Measurements from ENCODE around the gene YARS1.

DNA sequence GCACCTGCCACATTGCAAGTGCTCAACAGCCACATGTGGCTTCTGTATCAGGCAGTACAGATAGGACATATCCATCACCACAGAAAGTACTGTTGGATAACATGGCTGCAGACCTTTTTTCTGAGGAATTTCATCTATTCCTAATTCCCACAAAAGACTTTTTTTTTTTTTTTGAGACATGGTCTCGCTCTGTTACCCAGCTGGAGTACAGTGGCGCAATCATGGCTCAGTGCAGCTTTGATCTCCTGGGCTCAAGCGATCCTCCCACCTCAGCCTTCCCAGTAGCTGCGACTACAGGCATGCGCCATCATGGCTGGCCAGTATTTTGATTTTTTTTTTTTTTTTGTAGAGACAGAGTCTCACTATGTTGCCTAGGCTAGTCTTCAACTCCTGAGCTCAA, 33.3 kb downstream of the YARS1 start:
- TF ChIP-seq CTCF (conservative IDR thresholded peaks at IDR 0.05): no peak
- no peak for TF ChIP-seq EZH2 (IDR thresholded peaks at IDR 0.05; ENCODE audit: low read depth)

Data from PC-9 (cell line).